RWPE2 (cell line): Measurements from ENCODE around the gene MATN3.

Experiments used
- ATAC-seq: fragments of 200-7000 bp; cut with Tn5 transposase; 3 replicates; pipeline ENCODE4 v1.9.1; 2021; ENCODE audit warnings: low read depth
- DNase-seq: peaks from one replicate; pipeline ENCODE4 v3.0.0-alpha.2; 2020; ENCODE audit warnings: low spot score
- H3K27ac ChIP-seq: fragments of 450-650 bp; 2 replicates; pipeline ENCODE4 v1.5.1; 2017; ENCODE audit warnings: mild to moderate bottlenecking; ENCODE audit not compliant: poor library complexity, severe bottlenecking
- H3K27me3 ChIP-seq: fragments of 250-450 bp; sonication (Bioruptor Pico); 2 replicates; pipeline ENCODE4 v1.5.1; 2021; ENCODE audit warnings: mild to moderate bottlenecking, moderate library complexity; ENCODE audit not compliant: insufficient read depth, poor library complexity, severe bottlenecking
- H3K36me3 ChIP-seq: fragments of 250-450 bp; sonication (Bioruptor Pico); 2 replicates; pipeline ENCODE4 v1.5.1; 2020; ENCODE audit warnings: low read depth, mild to moderate bottlenecking, moderate library complexity
- H3K4me1 ChIP-seq: fragments of 250-450 bp; sonication (Bioruptor Pico); 2 replicates; pipeline ENCODE4 v1.5.1; 2021; ENCODE audit warnings: mild to moderate bottlenecking, moderate library complexity; ENCODE audit not compliant: insufficient read depth, poor library complexity, severe bottlenecking
- H3K4me3 ChIP-seq: fragments of 250-450 bp; sonication (Bioruptor Pico); 2 replicates; pipeline ENCODE4 v1.5.1; 2021; ENCODE audit warnings: mild to moderate bottlenecking, moderate library complexity; ENCODE audit not compliant: severe bottlenecking
- H3K9me3 ChIP-seq: fragments of 250-450 bp; sonication (Bioruptor Pico); 2 replicates; pipeline ENCODE4 v1.5.1; 2021; ENCODE audit warnings: mild to moderate bottlenecking, moderate library complexity; ENCODE audit not compliant: severe bottlenecking
- TF ChIP-seq, protein P1 (sequence below): fragments of 450-650 bp; IDR thresholded peaks from one replicate; pipeline ENCODE4 v1.5.1; 2017; ENCODE audit warnings: mild to moderate bottlenecking, moderate library complexity; ENCODE audit not compliant: poor library complexity, severe bottlenecking

MATN3 gene

DNA sequence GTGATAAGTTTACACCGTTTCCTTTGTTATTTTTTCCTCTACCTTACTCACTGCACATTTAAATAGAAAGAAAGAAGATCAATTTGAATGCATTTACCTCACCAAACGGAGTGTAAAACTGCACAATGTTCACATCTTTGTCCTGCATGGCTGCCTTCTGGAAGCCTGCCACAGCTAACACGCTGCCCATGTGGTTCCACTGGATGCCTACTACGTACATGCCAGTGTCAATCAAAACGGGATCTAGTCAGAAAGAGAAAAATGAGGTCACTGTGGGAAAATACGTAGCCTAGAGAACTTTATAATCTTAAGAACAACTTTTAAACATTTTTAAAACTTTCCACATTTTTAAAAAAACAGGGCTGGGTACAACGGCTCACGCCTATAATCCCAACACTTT is 39.0 kb downstream of the MATN3 start:
- no peaks in the 10 kb centered on the region for H3K9me3 ChIP-seq
- no peak overlapping the region for H3K4me3 ChIP-seq
- no peak for ATAC-seq
- DNase-seq, result no peak
- H3K27me3 ChIP-seq, result no peaks in the 10 kb centered on the region
- H3K36me3 ChIP-seq, result peaks cover 40% of the 10 kb centered on the region
- TF ChIP-seq, protein P1, sequence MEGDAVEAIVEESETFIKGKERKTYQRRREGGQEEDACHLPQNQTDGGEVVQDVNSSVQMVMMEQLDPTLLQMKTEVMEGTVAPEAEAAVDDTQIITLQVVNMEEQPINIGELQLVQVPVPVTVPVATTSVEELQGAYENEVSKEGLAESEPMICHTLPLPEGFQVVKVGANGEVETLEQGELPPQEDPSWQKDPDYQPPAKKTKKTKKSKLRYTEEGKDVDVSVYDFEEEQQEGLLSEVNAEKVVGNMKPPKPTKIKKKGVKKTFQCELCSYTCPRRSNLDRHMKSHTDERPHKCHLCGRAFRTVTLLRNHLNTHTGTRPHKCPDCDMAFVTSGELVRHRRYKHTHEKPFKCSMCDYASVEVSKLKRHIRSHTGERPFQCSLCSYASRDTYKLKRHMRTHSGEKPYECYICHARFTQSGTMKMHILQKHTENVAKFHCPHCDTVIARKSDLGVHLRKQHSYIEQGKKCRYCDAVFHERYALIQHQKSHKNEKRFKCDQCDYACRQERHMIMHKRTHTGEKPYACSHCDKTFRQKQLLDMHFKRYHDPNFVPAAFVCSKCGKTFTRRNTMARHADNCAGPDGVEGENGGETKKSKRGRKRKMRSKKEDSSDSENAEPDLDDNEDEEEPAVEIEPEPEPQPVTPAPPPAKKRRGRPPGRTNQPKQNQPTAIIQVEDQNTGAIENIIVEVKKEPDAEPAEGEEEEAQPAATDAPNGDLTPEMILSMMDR, result no peak
- H3K4me1 ChIP-seq, result no peaks in the 10 kb centered on the region
- no peak overlapping the region for H3K27ac ChIP-seq

DNA sequence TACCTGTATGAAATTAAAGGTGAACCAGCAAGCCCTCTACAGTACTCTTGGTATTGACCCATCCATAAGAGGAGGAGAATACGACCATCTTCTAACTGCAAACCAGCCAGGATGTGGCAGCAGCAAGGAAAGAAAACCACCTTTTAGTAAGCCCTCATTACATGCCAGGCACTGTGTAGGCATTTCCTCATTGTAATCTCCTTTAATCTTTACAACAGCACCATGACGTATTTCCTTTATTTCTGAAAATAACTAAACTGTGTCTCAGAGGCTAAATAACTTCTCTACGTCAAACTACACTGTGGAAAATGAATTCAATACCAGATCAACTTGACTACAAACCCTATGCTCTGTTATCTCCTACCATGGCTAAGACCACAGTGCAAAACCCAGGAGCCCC is 40.8 kb downstream of the MATN3 start:
- Histone ChIP-seq H3K9me3 (no peaks in the 10 kb centered on the region), H3K27me3 (no peaks in the 10 kb centered on the region), H3K27ac (no peak overlapping the region), H3K4me1 (no peaks in the 10 kb centered on the region), H3K36me3 (peaks cover 35% of the 10 kb centered on the region), H3K4me3 (no peak overlapping the region)
- TF ChIP-seq, protein P1, result no peak
- DNase-seq, result no peak
- no peak for ATAC-seq

DNA sequence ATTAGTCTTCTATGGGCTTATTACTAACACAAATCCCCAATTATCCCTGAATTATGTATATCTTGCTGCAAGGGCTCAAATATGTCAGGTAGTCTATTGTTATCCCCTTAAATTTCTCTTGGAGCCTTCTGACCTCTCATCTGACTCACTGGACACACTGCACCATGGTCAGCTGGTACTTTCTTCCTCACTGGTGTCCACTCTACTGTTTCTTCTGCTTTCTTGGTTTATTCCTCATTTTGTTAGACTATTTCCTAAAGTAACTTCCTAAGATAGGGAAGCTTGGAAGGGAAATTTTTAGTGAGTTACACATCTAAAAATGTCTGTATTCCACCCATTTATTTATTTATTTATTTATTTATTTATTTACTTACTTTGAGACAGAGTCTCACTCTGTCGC is 49.1 kb downstream of the MATN3 start:
- TF ChIP-seq, protein P1, result no peak
- DNase-seq (no peak), ATAC-seq (no peak)
- H3K27ac ChIP-seq, result no peak overlapping the region
- no peaks in the 10 kb centered on the region for H3K9me3 ChIP-seq
- H3K4me3 ChIP-seq, result no peak overlapping the region
- H3K27me3 ChIP-seq, result no peaks in the 10 kb centered on the region
- H3K36me3 ChIP-seq, result peaks cover 25% of the 10 kb centered on the region
- H3K4me1 ChIP-seq, result no peaks in the 10 kb centered on the region

DNA sequence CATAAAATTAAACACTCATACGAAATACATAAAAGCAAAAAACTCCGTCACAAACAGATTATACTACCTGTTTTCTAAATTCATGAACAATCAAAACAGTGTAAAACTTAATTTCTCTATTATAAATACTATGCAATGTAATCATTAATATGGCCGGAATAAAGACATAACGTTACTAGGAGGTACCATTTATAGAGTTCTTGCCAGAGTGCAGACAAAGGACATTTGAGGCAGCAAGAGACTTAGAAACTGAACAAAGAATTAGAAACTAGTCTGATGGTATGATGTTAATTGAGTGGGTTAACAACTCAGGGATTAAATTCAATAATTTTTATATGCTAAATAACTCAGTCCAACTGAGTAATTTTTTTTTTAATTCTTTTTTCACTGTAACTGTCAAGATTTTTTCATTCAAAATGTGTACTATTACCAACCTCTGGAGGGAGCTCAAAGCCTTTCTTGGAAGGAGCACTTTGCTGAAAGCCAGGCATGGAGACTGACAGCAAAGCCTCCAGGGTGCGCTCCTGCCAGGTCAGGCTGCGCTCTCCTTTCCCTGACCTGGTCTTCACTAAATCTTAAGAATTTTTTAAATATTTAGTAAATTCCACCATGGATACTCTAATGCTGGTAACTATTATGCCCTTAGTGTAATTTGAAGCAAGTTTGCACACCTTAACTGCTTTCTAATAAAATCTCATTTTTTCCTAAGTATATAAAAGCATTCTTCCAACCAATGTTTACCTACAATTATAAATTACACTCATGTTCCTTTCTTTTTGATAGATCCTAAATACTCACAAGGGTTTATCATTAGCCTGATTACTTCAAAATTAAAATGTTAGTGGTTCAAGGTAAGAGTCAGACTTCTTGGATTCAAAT is 56.7 kb downstream of the MATN3 start:
- Histone ChIP-seq H3K4me3 (no peak overlapping the region), H3K27ac (no peak overlapping the region), H3K4me1 (no peaks in the 10 kb centered on the region), H3K36me3 (peaks cover 18% of the 10 kb centered on the region), H3K9me3 (no peaks in the 10 kb centered on the region), H3K27me3 (no peaks in the 10 kb centered on the region)
- ATAC-seq, result peak; percentile 96
- DNase-seq, result peak; percentile 68
- TF ChIP-seq, protein P1, result peak; percentile 97

DNA sequence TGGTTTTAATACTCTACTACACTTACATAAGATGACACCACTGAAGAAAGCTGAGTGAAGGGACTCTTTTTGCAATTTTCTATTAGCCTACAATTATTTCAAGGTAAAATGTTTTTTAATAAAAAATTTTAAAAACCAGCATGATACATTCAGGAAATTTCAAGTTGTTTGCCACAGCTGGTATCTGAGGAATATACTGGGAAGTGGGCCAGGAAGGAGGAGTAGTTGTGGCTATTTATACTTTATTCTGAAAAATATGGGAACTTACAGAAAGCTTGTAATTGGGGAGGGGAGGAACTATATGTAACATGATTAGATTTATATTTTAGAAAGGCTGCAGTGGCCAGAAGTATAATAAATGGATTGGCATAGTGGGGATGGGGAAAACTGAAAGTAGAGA is 63.4 kb downstream of the MATN3 start:
- H3K9me3 ChIP-seq, result no peaks in the 10 kb centered on the region
- peaks cover 51% of the 10 kb centered on the region for H3K36me3 ChIP-seq
- H3K4me3 ChIP-seq, result no peak overlapping the region
- no peak overlapping the region for H3K27ac ChIP-seq
- no peaks in the 10 kb centered on the region for H3K4me1 ChIP-seq
- DNase-seq (no peak), ATAC-seq (no peak)
- TF ChIP-seq, protein P1, result no peak
- H3K27me3 ChIP-seq, result no peaks in the 10 kb centered on the region
